ENCODE data around the gene GPSM1.

The GPSM1 gene

DNA sequence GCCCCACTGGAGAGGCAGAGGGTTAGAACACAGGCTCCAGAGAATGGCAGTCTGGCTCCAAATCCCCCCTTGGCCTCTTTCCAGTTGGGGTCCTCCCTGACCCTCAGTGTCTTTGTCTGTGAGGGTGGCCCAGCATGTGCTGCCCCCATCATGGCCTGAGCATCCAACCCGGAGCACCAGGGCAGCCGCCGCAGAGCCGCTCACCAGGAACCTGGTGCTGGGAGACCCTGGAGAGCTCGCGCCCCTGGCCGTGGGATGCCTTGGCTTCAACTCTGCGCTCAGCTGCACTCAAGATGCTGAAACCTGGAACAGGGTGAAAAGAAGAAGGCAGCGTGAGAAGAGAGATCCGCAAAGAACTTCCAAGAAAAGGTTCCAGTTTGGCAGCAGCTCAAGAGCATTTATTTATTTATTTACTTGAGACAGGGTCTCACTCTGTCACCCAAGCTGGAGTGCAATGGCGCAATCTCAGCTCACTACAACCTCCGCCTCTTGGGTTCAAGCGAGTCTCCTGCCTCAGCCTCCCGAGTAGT lies 27.3 kb upstream of the GPSM1 start:
- ATAC-seq (ENCODE audit: insufficient read depth, low read depth) = no peak

GRCh38 chr9:136300866-136301265 lies 26.5 kb upstream of the GPSM1 start:
- DNase-seq (no peak), ATAC-seq (ENCODE audit: insufficient read depth, low read depth) (no peak)
- Histone ChIP-seq H3K27ac (ENCODE audit: low read length) (no peak overlapping the region), H3K79me2 (ENCODE audit: insufficient read depth, low read length) (no peaks in the 10 kb centered on the region), H3K36me3 (ENCODE audit: insufficient read depth, low read length) (no peaks in the 10 kb centered on the region), H3K9me3 (ENCODE audit: insufficient read depth, low read length, severe bottlenecking) (no peaks in the 10 kb centered on the region), H3K4me1 (ENCODE audit: insufficient read depth, low read length) (no peaks in the 10 kb centered on the region), H3K4me3 (ENCODE audit: low read depth in 1 of 2, low read length in 2 of 2) (no peak overlapping the region), H3K27me3 (ENCODE audit: insufficient read depth, low read length, poor library complexity) (no peaks in the 10 kb centered on the region), H2AFZ (ENCODE audit: low read depth, low read length) (no peak overlapping the region), H3K4me2 (ENCODE audit: insufficient read depth, low read length) (no peak overlapping the region), H3K9ac (ENCODE audit: low read depth, low read length) (no peak overlapping the region), H4K20me1 (ENCODE audit: insufficient read depth, low read length) (no peaks in the 10 kb centered on the region)
- TF ChIP-seq EZH2 (IDR thresholded peaks at IDR 0.05; ENCODE audit: borderline replicate concordance, low read depth, low read length, severe bottlenecking) = no peak

More for the DNA sequence above, 27.3 kb upstream of the GPSM1 start:
- Histone ChIP-seq H3K4me1 (ENCODE audit: insufficient read depth, low read length) (no peaks in the 10 kb centered on the region), H3K4me2 (ENCODE audit: insufficient read depth, low read length) (no peak overlapping the region), H3K9me3 (ENCODE audit: insufficient read depth, low read length, severe bottlenecking) (no peaks in the 10 kb centered on the region), H2AFZ (ENCODE audit: low read depth, low read length) (no peak overlapping the region), H3K9ac (ENCODE audit: low read depth, low read length) (no peak overlapping the region), H3K27me3 (ENCODE audit: insufficient read depth, low read length, poor library complexity) (no peaks in the 10 kb centered on the region), H3K79me2 (ENCODE audit: insufficient read depth, low read length) (no peaks in the 10 kb centered on the region), H3K4me3 (ENCODE audit: low read depth in 1 of 2, low read length in 2 of 2) (no peak overlapping the region), H4K20me1 (ENCODE audit: insufficient read depth, low read length) (no peaks in the 10 kb centered on the region), H3K36me3 (ENCODE audit: insufficient read depth, low read length) (no peaks in the 10 kb centered on the region), H3K27ac (ENCODE audit: low read length) (no peak overlapping the region)
- TF ChIP-seq EZH2 (IDR thresholded peaks at IDR 0.05; ENCODE audit: borderline replicate concordance, low read depth, low read length, severe bottlenecking) (no peak), CTCF (IDR thresholded peaks at IDR 0.05; ENCODE audit: borderline replicate concordance, extremely low read depth, low read length, poor library complexity, severe bottlenecking) (no peak)
- DNase-seq = no peak

- DNase-seq (no peak), ATAC-seq (ENCODE audit: insufficient read depth, low read depth) (no peak)
- Histone ChIP-seq H3K4me1 (ENCODE audit: insufficient read depth, low read length) (no peaks in the 10 kb centered on the region), H4K20me1 (ENCODE audit: insufficient read depth, low read length) (peaks cover 7% of the 10 kb centered on the region; the same call in 1 of the 2 replicates), H3K4me3 (ENCODE audit: low read depth in 1 of 2, low read length in 2 of 2) (no peak overlapping the region), H3K27me3 (ENCODE audit: insufficient read depth, low read length, poor library complexity) (no peaks in the 10 kb centered on the region), H3K36me3 (ENCODE audit: insufficient read depth, low read length) (no peaks in the 10 kb centered on the region), H3K27ac (ENCODE audit: low read length) (no peak overlapping the region), H2AFZ (ENCODE audit: low read depth, low read length) (no peak overlapping the region), H3K9me3 (ENCODE audit: insufficient read depth, low read length, severe bottlenecking) (no peaks in the 10 kb centered on the region), H3K9ac (ENCODE audit: low read depth, low read length) (no peak overlapping the region), H3K4me2 (ENCODE audit: insufficient read depth, low read length) (no peak overlapping the region), H3K79me2 (ENCODE audit: insufficient read depth, low read length) (no peaks in the 10 kb centered on the region)
- TF ChIP-seq CTCF (IDR thresholded peaks at IDR 0.05; ENCODE audit: borderline replicate concordance, extremely low read depth, low read length, poor library complexity, severe bottlenecking) = no peak
Measured at GRCh38 chr9:136302527-136302926, 24.8 kb upstream of the GPSM1 start.

GRCh38 chr9:136303066-136303824 lies 24.1 kb upstream of the GPSM1 start:
- H3K79me2 ChIP-seq (ENCODE audit: insufficient read depth, low read length) = no peaks in the 10 kb centered on the region
- no peak for TF ChIP-seq CTCF (IDR thresholded peaks at IDR 0.05; ENCODE audit: borderline replicate concordance, extremely low read depth, low read length, poor library complexity, severe bottlenecking)
- no peak for TF ChIP-seq EZH2 (IDR thresholded peaks at IDR 0.05; ENCODE audit: borderline replicate concordance, low read depth, low read length, severe bottlenecking)
- no peaks in the 10 kb centered on the region for H3K27me3 ChIP-seq (ENCODE audit: insufficient read depth, low read length, poor library complexity)
- H3K4me3 ChIP-seq (ENCODE audit: low read depth in 1 of 2, low read length in 2 of 2) = no peak overlapping the region
- no peaks in the 10 kb centered on the region for H3K4me1 ChIP-seq (ENCODE audit: insufficient read depth, low read length)
- H3K27ac ChIP-seq (ENCODE audit: low read length) = no peak overlapping the region
- no peak overlapping the region for H3K9ac ChIP-seq (ENCODE audit: low read depth, low read length)
- no peak overlapping the region for H3K4me2 ChIP-seq (ENCODE audit: insufficient read depth, low read length)
- DNase-seq = no peak
- H3K9me3 ChIP-seq (ENCODE audit: insufficient read depth, low read length, severe bottlenecking) = no peaks in the 10 kb centered on the region
- H4K20me1 ChIP-seq (ENCODE audit: insufficient read depth, low read length) = peaks cover 8% of the 10 kb centered on the region; the same call in 1 of the 2 replicates
- no peak overlapping the region for H2AFZ ChIP-seq (ENCODE audit: low read depth, low read length)
- no peak for ATAC-seq (ENCODE audit: insufficient read depth, low read depth)
- no peaks in the 10 kb centered on the region for H3K36me3 ChIP-seq (ENCODE audit: insufficient read depth, low read length)

Data from DND-41 (cell line).